HCT116 (cell line): ENCODE measurements around the gene SLC23A1. TPM values are rescaled to one million over a fixed set of nuclear protein-coding genes. Genes with fewer than 3 reads are reported as not detected.

Source experiments
- ATAC-seq: fragments of 200-7000 bp; cut with Tn5 transposase; 2 replicates; pipeline ENCODE4 v1.9.1; 2020; ENCODE audit warnings: mild to moderate bottlenecking, moderate library complexity
- BruUV-seq: library from RNA; stranded (reverse); fragments of 400-500 nt; replicated peaks from 2 replicates; lab custom pipeline; 2021; lab: Mats Ljungman, UMichigan
- CTCF ChIA-PET: fragments of 300-600 bp; sonication (Branson Sonifier 250); formaldehyde crosslinking; loops from one replicate; lab custom pipeline; 2021; ENCODE audit warnings: antibody characterized with exemption; lab: Charles Lee
- POLR2A ChIA-PET: fragments of 300-600, 350-600 bp; sonication (Branson Sonifier 250); formaldehyde crosslinking; loops from one replicate; lab custom pipeline; 2021; ENCODE audit warnings: antibody characterized with exemption; lab: Charles Lee
- RAD21 ChIA-PET, 2 experiments: fragments of 300-600 bp; sonication (Branson Sonifier 250); formaldehyde crosslinking; loops; one replicate each; lab custom pipeline; 2023; ENCODE audit warnings: low total read pairs in 2 of 2; ENCODE audit not compliant: uncharacterized antibody in 2 of 2, unreplicated experiment in 2 of 2, low non-redundant PET in 1 of 2; lab: Charles Lee
- DNase-seq: peaks from one replicate; pipeline ENCODE4 v3.0.0-alpha.2; 2010; ENCODE audit warnings: low read depth, low spot score
- H2AFZ ChIP-seq: fragments of 200-600 bp; shearing (Covaris generic), sonication (generic); 2 replicates; pipeline ENCODE4 v1.6.1; 2017; ENCODE audit warnings: low read depth, mixed run types, mixed read lengths, antibody characterized with exemption, low read length; ENCODE audit not compliant: poor library complexity, severe bottlenecking
- H3K27ac ChIP-seq: 2 replicates; pipeline ENCODE4 v1.5.1; 2012; ENCODE audit warnings: low read depth, low read length
- H3K27me3 ChIP-seq: fragments of 200-600 bp; sonication (generic); 2 replicates; pipeline ENCODE4 v1.6.1; 2016; ENCODE audit warnings: mixed run types, low read length, mixed read lengths; ENCODE audit not compliant: insufficient read depth
- H3K36me3 ChIP-seq, 2 experiments: fragments of 200-500 bp in 1 of 2; fragments of 200-600 bp in 1 of 2; sonication (Bioruptor generic) in 1 of 2; sonication (generic) in 1 of 2; 2 replicates each; pipeline versions ENCODE4 v1.5.1 to v1.6.1; 2014 to 2016; ENCODE audit warnings: low read length in 2 of 2, inconsistent platforms in 1 of 2, mixed read lengths in 1 of 2, mixed run types in 1 of 2; ENCODE audit not compliant: insufficient read depth in 2 of 2, control insufficient read depth in 1 of 2
- H3K4me1 ChIP-seq, 2 experiments: fragments of 200-600 bp in 1 of 2; sonication (generic) in 1 of 2; 2 replicates each; pipeline versions ENCODE4 v1.5.1 to v1.6.1; 2012 to 2017; ENCODE audit warnings: low read length in 2 of 2, inconsistent platforms in 1 of 2, mild to moderate bottlenecking in 1 of 2, mixed read lengths in 1 of 2, mixed run types in 1 of 2, moderate library complexity in 1 of 2; ENCODE audit not compliant: insufficient read depth in 2 of 2, control insufficient read depth in 1 of 2
- H3K4me2 ChIP-seq: fragments of 200-600 bp; sonication (generic); 2 replicates; pipeline ENCODE4 v1.6.1; 2017; ENCODE audit warnings: mixed run types, low read length, mixed read lengths
- H3K4me3 ChIP-seq, 2 experiments: fragments of 200-600 bp in 1 of 2; sonication (generic) in 1 of 2; replicated peaks in 1 of 2; 2 replicates each; pipeline ENCODE4 v1.5.1; 2011 to 2016; ENCODE audit warnings: low read length in 2 of 2, control low read depth in 1 of 2, low read depth in 1 of 2, mild to moderate bottlenecking in 1 of 2, mixed read lengths in 1 of 2, mixed run types in 1 of 2
- H3K79me2 ChIP-seq: fragments of 200-600 bp; sonication (generic); 2 replicates; pipeline ENCODE4 v1.6.1; 2017; ENCODE audit warnings: mild to moderate bottlenecking, mixed run types, low read length, moderate library complexity, mixed read lengths; ENCODE audit not compliant: insufficient read depth
- H3K9ac ChIP-seq: fragments of 200-600 bp; sonication (generic); 2 replicates; pipeline ENCODE4 v1.6.1; 2016; ENCODE audit warnings: low read length, mixed read lengths
- H3K9me2 ChIP-seq: fragments of 200-600 bp; sonication (generic), shearing (Covaris generic); 2 replicates; pipeline ENCODE4 v1.6.1; 2017; ENCODE audit warnings: mixed run types, mild to moderate bottlenecking, moderate library complexity; ENCODE audit not compliant: insufficient read depth
- H3K9me3 ChIP-seq, 2 experiments: fragments of 200-500 bp in 1 of 2; fragments of 200-600 bp in 1 of 2; sonication (Bioruptor generic) in 1 of 2; sonication (generic) in 1 of 2; 2 replicates each; pipeline ENCODE4 v1.6.1; 2014 to 2017; ENCODE audit warnings: low read length in 2 of 2, mixed read lengths in 2 of 2, inconsistent platforms in 1 of 2, low read depth in 1 of 2, mild to moderate bottlenecking in 1 of 2, mixed run types in 1 of 2, moderate library complexity in 1 of 2; ENCODE audit not compliant: control insufficient read depth in 1 of 2, insufficient read depth in 1 of 2
- H4K20me1 ChIP-seq: fragments of 200-600 bp; sonication (generic), shearing (Covaris generic); 2 replicates; pipeline ENCODE4 v1.6.1; 2017; ENCODE audit warnings: mixed run types, mild to moderate bottlenecking, moderate library complexity; ENCODE audit not compliant: insufficient read depth
- CBX3 ChIP-seq: IDR thresholded peaks from 2 replicates; pipeline ENCODE4 v1.6.1; 2012; ENCODE audit warnings: low read depth
- EGR1 ChIP-seq: IDR thresholded peaks from 2 replicates; pipeline ENCODE4 v1.6.1; 2012; ENCODE audit warnings: low read depth
- EZH2 ChIP-seq: fragments of 200-600 bp; sonication (generic); IDR thresholded peaks from 2 replicates; pipeline ENCODE4 v1.6.1; 2017; ENCODE audit warnings: antibody characterized with exemption, mixed run types
- JUND ChIP-seq: IDR thresholded peaks from 2 replicates; pipeline ENCODE4 v1.6.1; 2012
- MAX ChIP-seq: IDR thresholded peaks from 2 replicates; pipeline ENCODE4 v1.6.1; 2012
- POLR2AphosphoS5 ChIP-seq: IDR thresholded peaks from 2 replicates; pipeline ENCODE4 v1.6.1; 2011; ENCODE audit warnings: mild to moderate bottlenecking, low read depth, low read length, moderate library complexity
- SIN3A ChIP-seq: IDR thresholded peaks from 2 replicates; pipeline ENCODE4 v1.6.1; 2012; ENCODE audit warnings: low read depth
- SP1 ChIP-seq: IDR thresholded peaks from 2 replicates; pipeline ENCODE4 v1.6.1; 2012; ENCODE audit warnings: low read depth
- SRF ChIP-seq: IDR thresholded peaks from 2 replicates; pipeline ENCODE4 v1.6.1; 2012; ENCODE audit warnings: low read depth
- TCF7L2 ChIP-seq: IDR thresholded peaks from 2 replicates; pipeline ENCODE4 v1.7.0; 2011; ENCODE audit warnings: borderline replicate concordance, inconsistent platforms; ENCODE audit not compliant: insufficient read depth, insufficient read length; ENCODE audit errors: extremely low read depth
- YY1 ChIP-seq: IDR thresholded peaks from 2 replicates; pipeline ENCODE4 v1.6.1; 2011; ENCODE audit warnings: low read length, low read depth, moderate library complexity, mild to moderate bottlenecking; ENCODE audit not compliant: insufficient replicate concordance; ENCODE audit errors: extremely low read depth
- intact Hi-C: fragments of 100-400 bp; cut with micrococcal nuclease; formaldehyde crosslinking; loops from 2 replicates; pipeline ENCODE4 v1.10.0; 2022
- total RNA-seq: library from RNA; stranded (reverse); gene quantifications from one replicate; pipeline ENCODE4 v1.2.1, GENCODE V29; 2021; ENCODE audit not compliant: unreplicated experiment

SLC23A1 gene
- total RNA-seq, 1 experiment from 2014 or later: not detected

- no TSS peak for BruUV-seq
- Histone ChIP-seq H2AFZ (peak within 1 kb of the TSS; percentile 41), H3K4me2 (peak within 1 kb of the TSS; percentile 70), H3K27me3 (no peaks in the 10 kb centered on the region), H3K9me3 (no peaks in the 10 kb centered on the region), H3K4me1 (peaks cover 11 to 19% of the 10 kb centered on the region in 2 experiments), H3K27ac (peak within 1 kb of the TSS; percentile 92), H3K9me2 (no peaks in the 10 kb centered on the region), H3K9ac (peak within 1 kb of the TSS; percentile 64), H4K20me1 (no peaks in the 10 kb centered on the region), H3K36me3 (no peaks in the 10 kb centered on the region), H3K4me3 (peak within 1 kb of the TSS; percentile 49 to 58), H3K79me2 (no peaks in the 10 kb centered on the region)
- DNase-seq (peak; percentile 88), ATAC-seq (peak; percentile 93)
- ChIA-PET POLR2A (interaction anchor here (1.0 kb wide), 2 partner anchors 12 to 110 kb away, joined by 3 to 4 read pairs; partner anchors contain the start of gene MATR3), CTCF (interaction anchor here (0.6 to 1.8 kb wide), 9 partner anchors 11 to 564 kb away, joined by 3 to 4 read pairs (median 3); no protein-coding TSS in a partner anchor), RAD21 (no interaction called here)
- intact Hi-C loops: no loop called here
- TF ChIP-seq TCF7L2 (no peak), YY1 (peak; percentile 90), SIN3A (peak; percentile 54; the same call in 1 of the 2 replicates), EGR1 (peak; percentile 100), MAX (peak; percentile 91), SP1 (peak; percentile 95), EZH2 (no peak), JUND (no peak), SRF (peak; percentile 69; the same call in 1 of the 2 replicates), POLR2AphosphoS5 (peak; percentile 42; the same call in 1 of the 2 replicates), CBX3 (peak; percentile 68; the same call in 1 of the 2 replicates)
Measured at GRCh38 chr5:139403787-139404483, 20.8 kb upstream of the SLC23A1 start, which contains the start of gene SPATA24. Gene SPATA24 (minus strand): TSS chr5:139404089. CDS start chr5:139404060, 29 bp downstream.
